Stimulated activated CD8-positive, alpha-beta memory T cell treated with anti-CD3 and anti-CD28 coated beads, Interleukin-7, amount 100 ng/mL, for 24 hours (primary cell): ENCODE results near the gene ADGRL3.
"Not testable (repeated sequence)": the region's sequence is repeated elsewhere in the genome, so short reads cannot be mapped to it uniquely, and the experiment has no call there.

ENCODE experiments used
- DNase-seq: peaks from one replicate; pipeline ENCODE4 v3.0.0-alpha.2; 2020; ENCODE audit warnings: low read depth

The ADGRL3 gene

DNA sequence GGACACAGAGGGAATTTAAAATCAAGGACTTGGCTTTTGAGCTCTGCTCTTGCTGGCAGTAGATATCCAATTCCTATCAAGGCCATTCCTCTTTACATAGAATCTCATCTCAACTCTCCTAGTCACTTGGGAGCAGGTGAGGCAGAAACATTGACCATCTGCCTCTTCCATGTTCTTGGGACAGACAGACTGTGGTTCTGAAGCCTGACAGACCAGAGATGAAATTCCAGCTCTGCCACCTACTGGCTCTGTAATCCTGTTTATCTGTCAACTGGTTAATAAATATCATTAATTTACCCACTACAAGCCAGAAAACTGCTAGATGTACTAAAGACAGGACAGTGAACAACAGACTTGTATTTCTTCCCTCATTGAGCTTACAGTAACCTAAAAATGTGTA, 300.8 kb downstream of the ADGRL3 start:
- no peak for DNase-seq

DNA sequence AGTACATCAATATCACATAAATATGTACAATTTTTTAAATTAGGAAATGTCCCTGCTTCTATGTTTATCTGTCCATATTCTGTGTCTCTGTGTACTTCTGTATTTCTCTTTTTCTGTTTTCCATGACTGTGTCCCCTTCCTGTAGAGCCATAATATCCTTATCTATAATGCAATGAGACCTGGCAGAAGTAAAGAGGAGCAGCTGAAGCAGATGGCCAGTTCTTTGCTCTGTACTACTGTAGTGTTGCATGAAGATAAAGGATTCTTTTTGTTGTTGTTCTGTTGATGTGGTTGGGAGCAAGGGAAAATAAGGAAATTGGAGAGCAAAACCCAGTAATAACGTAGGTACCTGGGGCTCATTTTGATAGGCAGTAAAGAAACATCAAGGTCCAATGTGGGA, 301.7 kb downstream of the ADGRL3 start:
- no peak for DNase-seq

DNA sequence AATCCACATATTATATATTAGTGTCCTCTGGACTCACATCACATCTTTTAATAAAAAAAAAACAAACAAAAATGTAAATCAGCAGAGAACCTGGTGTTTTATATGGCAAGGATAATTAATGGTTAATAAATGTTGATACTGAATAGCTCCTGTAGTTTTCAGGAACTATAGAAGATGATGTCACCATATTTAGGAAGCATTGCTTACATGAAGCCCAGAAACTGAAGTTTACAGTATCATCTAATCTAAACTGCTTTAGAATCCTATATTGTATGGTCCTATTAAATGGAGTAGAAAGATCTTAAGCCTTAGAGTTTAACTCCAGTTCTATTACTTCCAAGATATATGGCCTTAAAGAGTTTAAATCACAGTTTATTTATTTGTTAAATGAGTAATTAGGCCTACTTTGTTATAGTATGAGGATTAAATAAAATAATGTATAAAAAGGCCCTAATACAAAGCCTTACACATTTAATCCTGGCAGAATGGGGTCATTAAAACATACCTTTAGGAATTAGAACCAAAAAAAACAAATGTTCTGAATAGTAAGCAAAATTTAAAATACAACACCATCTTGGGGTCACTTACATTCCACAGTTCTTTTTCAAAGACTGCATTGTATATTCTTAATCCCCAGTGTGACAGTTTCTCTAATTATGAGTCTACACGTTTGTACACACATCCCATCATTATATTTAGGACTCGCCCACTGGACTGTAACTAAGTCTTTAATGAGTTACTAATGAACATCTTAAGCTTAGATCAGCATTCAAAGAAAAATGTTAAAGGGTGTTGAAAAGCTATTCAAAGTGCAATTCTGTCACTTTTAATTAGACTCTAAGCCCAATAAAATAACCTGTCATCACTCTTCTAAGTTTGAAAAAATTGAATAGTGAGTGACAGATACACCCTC, 305.9 kb downstream of the ADGRL3 start:
- no peak for DNase-seq

- DNase-seq = no peak
Observed at GRCh38 chr4:61507091-61507490, 307.0 kb downstream of the ADGRL3 start.

DNA sequence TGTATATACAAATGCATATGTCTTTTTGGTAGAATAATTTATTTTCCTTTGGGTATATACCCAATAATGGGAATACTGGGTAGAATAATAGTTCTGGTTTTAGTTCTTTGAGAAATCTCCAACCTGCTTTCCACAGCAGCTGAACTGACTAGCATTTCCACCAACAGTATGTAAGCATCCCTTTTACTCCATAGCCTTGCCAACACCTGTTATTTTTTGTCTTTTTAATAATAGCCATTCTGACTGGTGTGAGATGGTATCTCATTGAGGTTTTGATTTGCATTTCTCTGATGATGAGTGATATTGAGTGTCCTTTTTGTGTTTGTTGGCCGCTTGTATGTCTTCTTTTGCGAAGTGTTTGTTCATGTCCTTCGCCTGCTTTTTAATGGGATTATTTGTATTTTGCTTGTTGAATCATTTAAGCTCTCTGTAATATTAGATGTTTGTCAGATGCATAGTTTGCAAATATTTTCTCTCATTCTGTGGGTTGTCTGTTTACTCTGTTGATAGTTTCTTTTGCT, 309.7 kb downstream of the ADGRL3 start:
- not testable (repeated sequence) for DNase-seq

DNA sequence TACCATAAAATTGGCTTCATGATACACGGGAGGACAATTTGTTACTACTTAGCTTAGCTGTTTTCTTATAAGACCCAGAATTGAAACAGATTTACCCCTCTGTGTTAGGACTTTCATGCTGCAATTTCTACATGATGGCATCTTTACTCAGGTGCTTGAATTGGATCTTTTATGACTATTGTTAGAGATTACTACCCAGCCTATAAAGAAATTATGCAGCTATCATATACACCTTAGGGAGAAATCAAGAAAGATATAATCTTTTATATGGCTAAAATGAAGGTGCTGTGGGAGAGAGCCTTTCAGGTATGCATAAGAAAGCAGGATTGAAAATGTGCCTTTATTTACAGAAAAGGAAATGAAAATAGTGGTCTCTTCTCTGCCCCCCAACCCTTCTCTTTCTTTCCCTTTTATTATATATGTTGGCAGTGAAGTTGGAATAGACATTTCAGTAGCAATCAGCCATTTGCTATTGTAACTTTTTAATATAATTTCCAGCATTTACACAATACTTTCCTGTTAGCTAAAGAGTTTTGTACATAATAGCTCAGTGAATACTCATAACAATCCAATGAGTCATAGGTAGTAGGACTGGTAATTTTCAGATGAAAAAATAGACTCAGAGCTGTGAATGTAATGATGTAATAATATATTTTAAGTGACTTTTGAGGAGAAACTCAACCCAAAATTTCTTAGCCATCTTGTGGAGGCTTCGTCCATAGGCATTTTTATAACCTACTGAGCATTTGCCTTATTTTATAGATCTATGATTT, 311.8 kb downstream of the ADGRL3 start:
- no peak for DNase-seq

DNA sequence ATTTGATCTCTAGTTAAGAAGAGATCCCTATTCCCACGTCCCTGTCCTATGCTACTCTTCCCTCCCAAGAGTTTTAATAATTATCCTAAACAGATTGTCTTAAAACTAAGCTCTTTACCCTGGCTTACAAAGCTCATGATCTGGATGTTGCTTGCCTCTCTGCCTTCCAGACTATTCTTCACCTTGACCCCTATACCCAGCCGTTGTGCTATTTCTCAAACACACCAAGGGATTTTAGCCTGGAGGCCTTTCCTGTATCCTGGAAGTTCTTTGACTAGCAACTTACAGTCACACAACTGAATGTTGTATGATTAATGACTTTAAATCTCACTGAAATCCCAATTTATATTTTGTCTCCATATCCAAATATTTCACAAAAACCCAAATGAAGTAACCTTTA, 314.9 kb downstream of the ADGRL3 start:
- DNase-seq = no peak

- no peak for DNase-seq
Observed at GRCh38 chr4:61517144-61517543, 317.0 kb downstream of the ADGRL3 start.

DNA sequence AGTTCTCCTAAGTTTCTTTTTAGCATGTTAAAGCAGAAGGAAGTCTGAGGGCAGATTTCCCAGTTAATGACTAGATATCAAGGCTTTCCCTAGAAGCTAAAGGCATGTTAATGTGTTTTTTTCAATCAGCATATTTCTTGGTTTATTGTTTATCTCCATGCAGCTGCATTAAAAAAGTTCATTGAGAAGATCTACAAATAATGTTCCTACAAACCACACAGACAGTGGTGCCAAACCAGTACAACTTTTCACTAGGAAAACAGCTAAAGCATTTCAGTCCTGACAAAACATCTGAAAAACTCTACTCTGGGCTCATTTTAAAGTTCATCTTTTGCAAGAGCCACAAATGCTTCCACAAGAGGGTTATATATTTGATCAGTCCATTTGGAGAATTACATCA, 320.0 kb downstream of the ADGRL3 start:
- no peak for DNase-seq

DNA sequence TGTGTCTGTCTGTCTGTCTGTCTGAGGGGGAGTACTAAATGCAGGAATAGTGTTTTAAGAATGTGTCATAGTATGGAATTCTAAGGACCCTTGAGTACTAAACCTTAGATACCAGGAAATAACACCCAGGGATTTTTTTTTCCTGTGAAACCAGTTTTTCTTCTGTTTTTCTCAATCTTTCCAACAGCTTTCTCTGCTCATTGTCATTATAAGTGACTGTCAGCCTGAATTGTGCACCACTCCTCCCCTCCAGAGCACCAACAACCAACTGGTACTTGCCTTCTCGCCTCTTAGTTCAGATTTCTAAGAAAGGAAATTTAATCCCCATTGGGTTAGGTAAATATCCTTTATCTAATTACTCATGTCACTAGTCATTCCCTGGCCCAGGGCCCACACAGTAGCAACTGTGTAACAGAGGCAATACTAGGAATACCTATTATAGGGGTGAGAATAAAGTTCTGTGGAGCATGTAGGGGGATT, 320.6 kb downstream of the ADGRL3 start:
- DNase-seq = no peak

DNA sequence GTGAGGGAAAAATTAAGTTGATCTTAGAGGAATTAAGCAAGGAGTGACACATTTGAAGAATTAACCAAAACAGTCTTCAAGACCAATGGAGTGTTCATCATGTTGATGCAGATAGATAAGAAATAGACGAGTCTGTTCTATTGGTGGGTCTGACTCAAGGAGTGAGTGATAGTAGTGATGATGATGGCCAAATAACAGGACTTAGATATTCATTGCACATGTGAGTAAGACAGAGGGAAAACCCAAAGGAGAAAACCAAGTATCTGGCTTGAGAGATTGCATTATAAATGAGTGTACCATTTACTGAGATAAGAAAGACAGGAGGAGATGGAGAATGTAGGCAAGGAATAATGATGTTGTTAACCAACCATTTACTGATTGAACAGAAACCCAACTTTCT, 321.3 kb downstream of the ADGRL3 start:
- DNase-seq = no peak

GRCh38 chr4:61522312-61522711, 322.2 kb downstream of the ADGRL3 start:
- no peak for DNase-seq

DNA sequence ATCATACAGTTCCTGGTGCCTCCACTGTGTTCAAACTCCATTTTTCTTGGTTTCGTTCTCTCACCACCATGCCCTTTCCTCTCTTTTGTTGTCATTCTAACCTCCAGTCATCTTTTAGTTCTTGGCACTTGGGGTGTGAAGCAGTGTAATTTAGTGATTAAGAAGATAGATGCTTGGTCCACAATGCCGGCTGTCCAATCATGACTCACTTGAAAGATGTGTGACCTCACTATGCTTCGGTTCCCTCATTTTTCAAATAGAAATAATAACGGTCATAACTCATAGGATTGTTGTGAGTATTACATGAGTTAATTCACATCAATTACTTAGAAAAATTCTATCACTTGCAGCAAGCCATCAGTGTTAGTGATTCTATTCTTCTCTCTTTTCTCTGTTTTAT, 327.8 kb downstream of the ADGRL3 start:
- no peak for DNase-seq

- DNase-seq = no peak
Observed at GRCh38 chr4:61528595-61528994, 328.5 kb downstream of the ADGRL3 start.

DNA sequence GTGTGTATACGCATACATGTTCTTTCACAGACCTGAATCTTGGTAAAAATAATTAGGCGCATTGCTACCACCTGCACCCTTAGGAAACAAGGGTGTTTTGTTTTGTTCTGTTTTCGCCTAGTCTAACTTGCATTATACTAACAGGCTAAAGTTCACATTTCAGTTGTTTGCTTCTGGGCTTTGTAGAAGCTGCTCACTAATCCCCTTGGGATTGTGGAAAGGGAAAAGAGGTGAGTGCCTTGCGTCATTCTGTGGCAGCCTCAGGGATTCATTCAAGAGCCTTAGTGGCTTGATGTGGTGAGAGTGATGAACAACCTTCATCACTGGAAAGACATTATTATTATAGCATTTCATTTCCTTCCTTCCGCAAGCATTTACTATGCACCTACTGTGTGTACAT, 331.1 kb downstream of the ADGRL3 start:
- no peak for DNase-seq

GRCh38 chr4:61532336-61533000, 332.3 kb downstream of the ADGRL3 start:
- no peak for DNase-seq

DNA sequence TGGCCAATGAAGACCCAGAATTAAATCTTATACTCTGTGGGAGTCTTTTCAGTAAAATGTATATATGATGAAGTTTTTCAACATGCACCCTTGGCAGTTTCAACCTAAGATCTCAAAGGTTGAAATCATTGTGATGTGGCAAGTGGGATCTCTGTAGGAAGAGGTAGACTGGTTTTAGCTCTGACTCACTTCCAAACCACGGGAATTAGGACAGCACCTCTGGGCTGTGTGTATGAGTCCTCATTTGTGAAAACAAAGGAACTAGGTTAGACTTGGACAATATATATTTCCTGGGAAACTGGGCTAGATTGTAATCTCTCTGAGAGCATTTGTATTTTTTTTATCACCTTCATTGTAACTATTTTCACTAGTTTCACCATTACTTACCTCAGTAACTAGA, 333.0 kb downstream of the ADGRL3 start:
- DNase-seq = no peak

GRCh38 chr4:61540944-61541343, 340.8 kb downstream of the ADGRL3 start:
- no peak for DNase-seq

DNA sequence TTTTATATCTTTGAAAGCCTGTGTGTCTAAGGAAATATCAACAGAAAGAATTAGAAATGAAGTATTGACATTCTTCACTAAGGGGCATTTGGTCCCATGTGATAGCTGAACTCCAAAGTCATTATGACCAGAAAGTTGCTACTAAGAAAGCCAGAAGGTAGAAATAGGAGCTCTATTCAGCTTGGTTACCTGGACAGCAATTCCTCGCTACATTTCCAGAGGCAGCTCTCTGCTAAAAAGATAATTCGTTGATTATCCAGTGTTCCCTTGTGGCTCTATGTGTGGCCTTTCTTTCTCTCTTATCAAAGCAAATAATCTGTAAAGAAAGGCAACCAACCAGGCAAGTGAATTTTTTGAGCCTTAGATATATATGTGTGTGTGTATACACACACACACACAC, 341.3 kb downstream of the ADGRL3 start:
- no peak for DNase-seq

DNA sequence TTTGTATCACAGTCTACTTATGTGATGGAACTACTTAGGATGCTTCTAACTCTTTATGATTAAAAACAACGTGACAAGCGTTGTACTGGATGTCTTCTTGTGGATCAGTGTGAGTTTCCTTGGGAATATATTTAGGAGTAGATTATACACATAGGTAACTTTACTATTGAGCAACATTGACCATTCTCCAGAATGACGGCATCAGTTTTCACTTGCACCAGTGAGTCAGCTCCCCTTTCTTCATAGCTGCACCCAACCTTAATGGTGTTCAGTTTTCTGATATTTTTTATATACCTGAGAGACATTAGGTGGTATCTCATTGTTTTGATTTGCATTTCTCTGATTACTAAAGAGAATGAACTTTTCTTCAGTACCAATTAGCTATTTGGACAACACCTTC, 343.9 kb downstream of the ADGRL3 start:
- DNase-seq = no peak

DNA sequence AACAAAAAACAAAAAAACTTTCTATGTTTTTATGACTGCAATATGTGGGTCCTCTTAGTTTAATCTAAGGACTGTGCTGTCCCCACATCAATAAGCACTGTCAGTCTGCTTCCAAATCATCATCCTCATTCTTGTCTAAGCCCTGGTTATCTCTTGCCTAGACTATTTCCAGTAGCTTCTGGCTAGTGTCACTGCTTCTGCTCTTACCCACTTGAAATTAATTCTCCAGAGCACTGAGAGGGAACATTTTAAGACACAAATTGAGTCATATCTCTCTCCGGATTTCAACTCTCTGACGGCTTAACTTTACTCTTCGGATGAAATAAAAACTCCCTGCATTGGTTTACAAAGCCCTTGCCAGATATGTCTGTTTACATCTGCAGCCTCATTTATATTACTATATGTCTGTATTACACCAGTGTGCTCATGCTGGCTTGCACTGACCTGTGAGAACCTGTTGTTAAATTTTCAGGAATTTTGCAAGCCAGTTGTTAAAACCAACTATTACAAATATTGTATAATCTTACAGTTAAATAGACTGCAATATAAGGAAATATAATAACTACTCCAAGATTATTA, 345.9 kb downstream of the ADGRL3 start:
- no peak for DNase-seq

GRCh38 chr4:61549336-61549735, 349.2 kb downstream of the ADGRL3 start:
- DNase-seq = no peak
